ENCODE results near the gene CACNA1I.

GRCh38 chr22:39628563-39629080 is 58.1 kb downstream of the CACNA1I start:
- TF ChIP-seq, protein P1, sequence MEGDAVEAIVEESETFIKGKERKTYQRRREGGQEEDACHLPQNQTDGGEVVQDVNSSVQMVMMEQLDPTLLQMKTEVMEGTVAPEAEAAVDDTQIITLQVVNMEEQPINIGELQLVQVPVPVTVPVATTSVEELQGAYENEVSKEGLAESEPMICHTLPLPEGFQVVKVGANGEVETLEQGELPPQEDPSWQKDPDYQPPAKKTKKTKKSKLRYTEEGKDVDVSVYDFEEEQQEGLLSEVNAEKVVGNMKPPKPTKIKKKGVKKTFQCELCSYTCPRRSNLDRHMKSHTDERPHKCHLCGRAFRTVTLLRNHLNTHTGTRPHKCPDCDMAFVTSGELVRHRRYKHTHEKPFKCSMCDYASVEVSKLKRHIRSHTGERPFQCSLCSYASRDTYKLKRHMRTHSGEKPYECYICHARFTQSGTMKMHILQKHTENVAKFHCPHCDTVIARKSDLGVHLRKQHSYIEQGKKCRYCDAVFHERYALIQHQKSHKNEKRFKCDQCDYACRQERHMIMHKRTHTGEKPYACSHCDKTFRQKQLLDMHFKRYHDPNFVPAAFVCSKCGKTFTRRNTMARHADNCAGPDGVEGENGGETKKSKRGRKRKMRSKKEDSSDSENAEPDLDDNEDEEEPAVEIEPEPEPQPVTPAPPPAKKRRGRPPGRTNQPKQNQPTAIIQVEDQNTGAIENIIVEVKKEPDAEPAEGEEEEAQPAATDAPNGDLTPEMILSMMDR (IDR thresholded peaks at IDR 0.05 in 4 of 5, conservative IDR thresholded peaks at IDR 0.05 in 1 of 5), result no peak
- no peak for TF ChIP-seq POLR2A (IDR thresholded peaks at IDR 0.05)
